ENCODE data around the gene MAVS.
"Not testable (repeated sequence)": the region's sequence is repeated elsewhere in the genome, so short reads cannot be mapped to it uniquely, and the experiment has no call there.

Gene MAVS

GRCh38 chr20:3889489-3890397, 43.1 kb downstream of the MAVS start:
- no peak for FAIRE-seq

GRCh38 chr20:3890398-3890751, 43.7 kb downstream of the MAVS start:
- FAIRE-seq = no peak

- no peak for FAIRE-seq
Measured at GRCh38 chr20:3890999-3891929, 44.6 kb downstream of the MAVS start.

- FAIRE-seq = no peak
Measured at GRCh38 chr20:3894796-3895195, 48.2 kb downstream of the MAVS start.

GRCh38 chr20:3896302-3896701, 49.7 kb downstream of the MAVS start:
- no peak for FAIRE-seq

GRCh38 chr20:3896853-3897583, 50.4 kb downstream of the MAVS start:
- FAIRE-seq = no peak

- FAIRE-seq = not testable (repeated sequence)
Measured at GRCh38 chr20:3898181-3898580, 51.5 kb downstream of the MAVS start.

- FAIRE-seq = no peak
Measured at GRCh38 chr20:3898639-3899038, 52.0 kb downstream of the MAVS start.

GRCh38 chr20:3900187-3900604, 53.6 kb downstream of the MAVS start:
- FAIRE-seq = no peak

GRCh38 chr20:3901028-3901705, 54.5 kb downstream of the MAVS start:
- no peak for FAIRE-seq

GRCh38 chr20:3901706-3902440, 55.2 kb downstream of the MAVS start:
- FAIRE-seq = no peak

GRCh38 chr20:3902446-3902845, 55.8 kb downstream of the MAVS start:
- no peak for FAIRE-seq

GRCh38 chr20:3904224-3904623, 57.6 kb downstream of the MAVS start:
- no peak for FAIRE-seq

- no peak for FAIRE-seq
Measured at GRCh38 chr20:3904857-3905256, 58.2 kb downstream of the MAVS start.

- not testable (repeated sequence) for FAIRE-seq
Measured at GRCh38 chr20:3906744-3907721, 60.4 kb downstream of the MAVS start.

- no peak for FAIRE-seq
Measured at GRCh38 chr20:3908667-3909066, 62.0 kb downstream of the MAVS start.

GRCh38 chr20:3909952-3910366, 63.3 kb downstream of the MAVS start:
- FAIRE-seq = no peak

GRCh38 chr20:3910853-3911252, 64.2 kb downstream of the MAVS start:
- FAIRE-seq = no peak

GRCh38 chr20:3911956-3912355, 65.3 kb downstream of the MAVS start:
- FAIRE-seq = no peak

- FAIRE-seq = no peak
Measured at GRCh38 chr20:3914446-3914845, 67.8 kb downstream of the MAVS start.

Data from islet of Langerhans (tissue), 1 donor.